Gastrocnemius medialis (tissue), 4 donors: ENCODE measurements around the gene ANKRD35. TPM values are rescaled to one million over a fixed set of nuclear protein-coding genes. Genes with fewer than 3 reads are reported as not detected.

Experiments used
- ATAC-seq, 2 donors: fragments of 150-250 bp; one replicate each; pipeline ENCODE4 v1.9.1; 2016
- DNase-seq, 2 donors: peaks; one replicate each; pipeline ENCODE4 v3.0.0-alpha.2; 2019
- H3K27ac ChIP-seq, 4 donors: fragments of 200-600 bp; sonication (generic); 1 replicate in 1 of 4; 2 replicates in 3 of 4; pipeline ENCODE4 v1.5.1; 2016 to 2018; ENCODE audit warnings: mild to moderate bottlenecking in 2 of 4, moderate library complexity in 1 of 4
- H3K27me3 ChIP-seq, 3 donors: fragments of 200-600 bp; sonication (generic) in 2 of 3; 1 replicate in 1 of 3; 2 replicates in 2 of 3; pipeline versions ENCODE4 v1.5.1 to v1.6.0; 2016 to 2019; ENCODE audit warnings: mild to moderate bottlenecking in 1 of 3, moderate library complexity in 1 of 3
- H3K36me3 ChIP-seq, 2 donors: fragments of 200-600 bp; sonication (generic) in 1 of 2; one replicate each; pipeline ENCODE4 v1.5.1; 2017 to 2018
- H3K4me1 ChIP-seq, 2 donors: fragments of 200-600 bp; sonication (generic) in 1 of 2; one replicate each; pipeline ENCODE4 v1.5.1; 2016 to 2017; ENCODE audit warnings: mild to moderate bottlenecking in 2 of 2
- H3K4me3 ChIP-seq, 4 donors: fragments of 200-600 bp; sonication (generic) in 3 of 4; 1 replicate in 1 of 4; 2 replicates in 3 of 4; pipeline ENCODE4 v1.5.1; 2016 to 2019; ENCODE audit warnings: mild to moderate bottlenecking in 2 of 4
- H3K9me3 ChIP-seq, 3 donors: fragments of 200-600 bp; sonication (generic) in 2 of 3; 1 replicate in 1 of 3; 2 replicates in 2 of 3; pipeline ENCODE4 v1.5.1; 2016 to 2019
- CTCF ChIP-seq, 5 experiments: fragments of 450-650 bp in 3 of 5; fragments of 200-600 bp in 2 of 5; sonication (generic) in 2 of 5; IDR thresholded peaks in 4 of 5; conservative IDR thresholded peaks in 1 of 5; 1 replicate in 4 of 5; 2 replicates in 1 of 5; pipeline ENCODE4 v1.5.1; 2016 to 2019; ENCODE audit warnings: antibody characterized with exemption in 5 of 5, mild to moderate bottlenecking in 3 of 5, moderate library complexity in 3 of 5
- POLR2A ChIP-seq, 2 donors: fragments of 450-650 bp; IDR thresholded peaks; one replicate each; pipeline ENCODE4 v1.6.1; 2017; ENCODE audit warnings: antibody characterized with exemption in 2 of 2, mild to moderate bottlenecking in 2 of 2, moderate library complexity in 2 of 2
- in situ Hi-C, 4 donors: fragments of 200-750 bp; cut with MboI; loops; one replicate each; pipeline versions ENCODE4 v1.15.0 to v1.8.0; 2017; ENCODE audit warnings: low sequenced_read_pairs in 4 of 4
- intact Hi-C: fragments of 100-400 bp; cut with DNase I; formaldehyde crosslinking; loops from one replicate; pipeline ENCODE4 v1.15.1; 2023; ENCODE audit warnings: low total_unique reads
- total RNA-seq, 4 donors: library from RNA; depleted of rRNA; stranded (reverse); fragments of >200 nt; gene quantifications; one replicate each; pipeline versions ENCODE4 v1.1.0 to v1.2.3, GENCODE V29; 2016

Gene ANKRD35
- total RNA-seq, 4 donors from 2014 or later, result 8.0 to 19.5 (median 10.7) TPM

DNA sequence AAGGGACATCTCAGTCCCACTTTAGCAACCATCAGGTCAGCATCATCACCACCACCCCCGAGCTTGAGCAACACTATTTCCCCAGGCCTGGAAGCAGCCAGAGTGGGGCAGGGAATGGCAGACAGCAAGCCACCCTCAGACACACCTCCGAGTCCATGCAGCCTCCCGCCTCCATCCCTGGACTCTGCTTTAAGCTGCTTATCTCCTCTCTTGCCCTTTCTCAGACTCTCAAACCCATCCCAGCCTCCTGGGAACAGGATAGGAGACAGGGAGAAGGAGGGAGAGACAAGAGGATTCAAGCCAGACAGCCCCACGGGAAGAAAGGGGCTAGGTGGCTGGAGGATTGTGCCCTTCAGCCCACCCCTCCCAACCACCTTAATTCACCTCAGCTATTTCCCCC, 28.5 kb downstream of the ANKRD35 start:
- no peak for DNase-seq
- TF ChIP-seq CTCF (IDR thresholded peaks at IDR 0.05 in 4 of 5, conservative IDR thresholded peaks at IDR 0.05 in 1 of 5), result no peak
- TF ChIP-seq POLR2A (IDR thresholded peaks at IDR 0.05), result peak in 1 of 2 donors; percentile 41
- ATAC-seq, result no peak
- Histone ChIP-seq H3K36me3 (peaks cover 0 to 47% of the 10 kb centered on the region in 2 donors), H3K27ac (peak overlapping the region in 2 of 4 donors; percentile 90 to 96), H3K4me3 (peak overlapping the region in 1 of 4 donors; percentile 87), H3K9me3 (no peaks in the 10 kb centered on the region), H3K27me3 (no peaks in the 10 kb centered on the region), H3K4me1 (peaks cover 19 to 21% of the 10 kb centered on the region in 2 donors)
- in situ Hi-C loops (no loop called here), intact Hi-C loops (loop anchor here (5.0 kb wide), 1 partner anchor 60 kb away; the partner anchor contains the start of gene PEX11B)

DNA sequence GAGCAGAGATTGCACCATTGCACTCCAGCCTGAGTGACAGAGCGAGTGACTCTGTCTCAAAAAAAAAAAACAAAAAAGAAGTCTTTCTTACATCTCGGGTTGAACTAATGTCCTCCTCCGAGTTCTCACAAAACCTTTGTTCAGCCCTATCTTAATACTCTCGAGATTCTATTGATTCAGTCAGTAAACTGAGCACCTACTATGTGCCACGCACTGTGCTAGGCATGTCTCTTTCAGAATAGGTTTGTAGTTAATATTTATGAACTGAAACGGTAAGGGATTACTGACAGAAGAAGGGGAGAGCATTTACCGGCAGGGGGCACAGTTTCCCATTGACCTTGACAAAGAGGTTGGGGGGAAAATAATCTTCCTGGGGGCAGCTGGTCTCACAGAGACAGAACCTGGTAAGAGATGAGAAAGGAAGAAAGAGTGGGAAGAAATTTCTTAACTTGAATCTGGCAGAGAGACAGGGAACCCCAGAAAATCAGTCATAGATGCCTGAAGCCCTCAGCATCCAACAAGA, 30.2 kb downstream of the ANKRD35 start:
- in situ Hi-C loops, result no loop called here
- TF ChIP-seq CTCF (IDR thresholded peaks at IDR 0.05 in 4 of 5, conservative IDR thresholded peaks at IDR 0.05 in 1 of 5), result no peak
- no peak for TF ChIP-seq POLR2A (IDR thresholded peaks at IDR 0.05)

DNA sequence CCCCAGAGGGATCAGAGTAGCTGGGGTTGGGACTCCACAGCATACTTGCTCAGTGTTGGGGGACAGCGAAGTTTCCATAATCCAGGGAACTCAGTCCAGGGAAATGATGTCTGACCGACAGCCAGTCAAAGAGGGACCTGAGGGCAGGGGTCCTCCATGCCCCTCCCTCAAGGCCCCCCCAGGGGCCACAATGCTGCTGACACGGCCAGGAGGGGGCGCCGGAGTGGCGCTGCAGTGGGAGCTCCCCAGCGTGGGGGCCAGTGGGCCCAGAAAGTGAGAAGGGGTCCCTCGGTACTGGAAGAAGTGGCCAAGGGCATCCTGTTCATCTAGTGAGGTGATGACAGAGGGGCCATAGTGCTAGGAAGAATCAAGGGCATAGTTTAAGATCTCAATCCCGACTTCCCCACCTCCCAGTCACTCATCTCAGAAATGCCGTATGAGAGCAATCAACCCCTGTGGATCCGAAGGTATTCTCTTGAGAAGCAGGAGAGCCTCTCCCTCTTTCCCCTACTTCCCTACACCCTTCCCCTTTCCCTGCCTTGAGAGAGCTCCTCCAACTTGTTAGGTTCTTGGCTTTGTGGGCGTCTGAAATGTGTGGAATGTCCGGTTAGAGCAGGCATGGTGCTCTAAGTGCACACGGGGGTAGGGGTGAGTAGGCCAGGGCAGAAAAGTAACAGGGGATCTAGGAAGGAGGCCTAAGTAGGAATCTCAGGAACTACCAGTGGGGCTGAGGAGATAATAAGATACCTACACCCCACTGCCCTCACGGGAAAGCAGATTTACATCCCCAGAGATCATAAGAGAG, 36.1 kb downstream of the ANKRD35 start:
- intact Hi-C loops (no loop called here), in situ Hi-C loops (loop anchor here in 2 of 4 donors (5.0 to 10.0 kb wide), 2 partner anchors 163 to 165 kb away; no protein-coding TSS in a partner anchor)
- TF ChIP-seq CTCF (IDR thresholded peaks at IDR 0.05 in 4 of 5, conservative IDR thresholded peaks at IDR 0.05 in 1 of 5) (no peak), POLR2A (IDR thresholded peaks at IDR 0.05) (no peak)
- Histone ChIP-seq H3K4me3 (no peak overlapping the region), H3K9me3 (no peaks in the 10 kb centered on the region), H3K27ac (no peak overlapping the region), H3K4me1 (peaks cover 6 to 14% of the 10 kb centered on the region in 2 donors), H3K27me3 (no peaks in the 10 kb centered on the region), H3K36me3 (peaks cover 0 to 65% of the 10 kb centered on the region in 2 donors)
- ATAC-seq (no peak), DNase-seq (no peak)

More for the DNA sequence above, 30.2 kb downstream of the ANKRD35 start:
- H3K4me1 ChIP-seq, result peaks cover 19 to 21% of the 10 kb centered on the region in 2 donors
- no peaks in the 10 kb centered on the region for H3K9me3 ChIP-seq
- DNase-seq (no peak), ATAC-seq (no peak)
- H3K4me3 ChIP-seq, result no peak overlapping the region
- no peaks in the 10 kb centered on the region for H3K27me3 ChIP-seq
- intact Hi-C loops, result loop anchor here (5.0 kb wide), 1 partner anchor 62 kb away; the partner anchor contains the start of gene PEX11B
- H3K36me3 ChIP-seq, result peaks cover 0 to 63% of the 10 kb centered on the region in 2 donors
- no peak overlapping the region for H3K27ac ChIP-seq

GRCh38 chr1:145847827-145848226, 37.8 kb downstream of the ANKRD35 start:
- Histone ChIP-seq H3K27ac (no peak overlapping the region), H3K9me3 (no peaks in the 10 kb centered on the region), H3K36me3 (peaks cover 0 to 53% of the 10 kb centered on the region in 2 donors), H3K27me3 (no peaks in the 10 kb centered on the region), H3K4me3 (no peak overlapping the region), H3K4me1 (peaks cover 6 to 14% of the 10 kb centered on the region in 2 donors)
- in situ Hi-C loops, result loop anchor here in 2 of 4 donors (5.0 to 10.0 kb wide), 2 partner anchors 164 to 167 kb away; no protein-coding TSS in a partner anchor
- no peak for ATAC-seq
- intact Hi-C loops, result no loop called here
- TF ChIP-seq POLR2A (IDR thresholded peaks at IDR 0.05) (no peak), CTCF (IDR thresholded peaks at IDR 0.05 in 4 of 5, conservative IDR thresholded peaks at IDR 0.05 in 1 of 5) (no peak)
- no peak for DNase-seq
